Measurements from ENCODE around the gene MRPL43.

MRPL43 gene

GRCh38 chr10:100968863-100969186 lies 18.5 kb downstream of the MRPL43 start:
- ATAC-seq = peak; percentile 53; the same call in 2 of the 3 replicates
- TF ChIP-seq CSDC2 (CRISPR knock-in tag; IDR thresholded peaks at IDR 0.05) = no peak
- no peak for TF ChIP-seq PPARA (CRISPR knock-in tag; IDR thresholded peaks at IDR 0.05; ENCODE audit: borderline replicate concordance)
- TF ChIP-seq ZNF70 (CRISPR knock-in tag; IDR thresholded peaks at IDR 0.05) = no peak
- no peak for TF ChIP-seq ZNF565 (CRISPR knock-in tag; conservative IDR thresholded peaks at IDR 0.05; ENCODE audit: low read depth)
- no peak for TF ChIP-seq TCF4 (CRISPR knock-in tag; IDR thresholded peaks at IDR 0.05; ENCODE audit: borderline replicate concordance)
- TF ChIP-seq BACH2 (CRISPR knock-in tag; IDR thresholded peaks at IDR 0.05; ENCODE audit: borderline replicate concordance) = no peak
- TF ChIP-seq, protein P1, sequence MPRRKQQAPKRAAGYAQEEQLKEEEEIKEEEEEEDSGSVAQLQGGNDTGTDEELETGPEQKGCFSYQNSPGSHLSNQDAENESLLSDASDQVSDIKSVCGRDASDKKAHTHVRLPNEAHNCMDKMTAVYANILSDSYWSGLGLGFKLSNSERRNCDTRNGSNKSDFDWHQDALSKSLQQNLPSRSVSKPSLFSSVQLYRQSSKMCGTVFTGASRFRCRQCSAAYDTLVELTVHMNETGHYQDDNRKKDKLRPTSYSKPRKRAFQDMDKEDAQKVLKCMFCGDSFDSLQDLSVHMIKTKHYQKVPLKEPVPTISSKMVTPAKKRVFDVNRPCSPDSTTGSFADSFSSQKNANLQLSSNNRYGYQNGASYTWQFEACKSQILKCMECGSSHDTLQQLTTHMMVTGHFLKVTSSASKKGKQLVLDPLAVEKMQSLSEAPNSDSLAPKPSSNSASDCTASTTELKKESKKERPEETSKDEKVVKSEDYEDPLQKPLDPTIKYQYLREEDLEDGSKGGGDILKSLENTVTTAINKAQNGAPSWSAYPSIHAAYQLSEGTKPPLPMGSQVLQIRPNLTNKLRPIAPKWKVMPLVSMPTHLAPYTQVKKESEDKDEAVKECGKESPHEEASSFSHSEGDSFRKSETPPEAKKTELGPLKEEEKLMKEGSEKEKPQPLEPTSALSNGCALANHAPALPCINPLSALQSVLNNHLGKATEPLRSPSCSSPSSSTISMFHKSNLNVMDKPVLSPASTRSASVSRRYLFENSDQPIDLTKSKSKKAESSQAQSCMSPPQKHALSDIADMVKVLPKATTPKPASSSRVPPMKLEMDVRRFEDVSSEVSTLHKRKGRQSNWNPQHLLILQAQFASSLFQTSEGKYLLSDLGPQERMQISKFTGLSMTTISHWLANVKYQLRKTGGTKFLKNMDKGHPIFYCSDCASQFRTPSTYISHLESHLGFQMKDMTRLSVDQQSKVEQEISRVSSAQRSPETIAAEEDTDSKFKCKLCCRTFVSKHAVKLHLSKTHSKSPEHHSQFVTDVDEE (CRISPR knock-in tag; IDR thresholded peaks at IDR 0.05) = no peak
- no peak for TF ChIP-seq ZNF8 (CRISPR knock-in tag; IDR thresholded peaks at IDR 0.05)
- no peak for TF ChIP-seq CSRNP3 (CRISPR knock-in tag; IDR thresholded peaks at IDR 0.05)

DNA sequence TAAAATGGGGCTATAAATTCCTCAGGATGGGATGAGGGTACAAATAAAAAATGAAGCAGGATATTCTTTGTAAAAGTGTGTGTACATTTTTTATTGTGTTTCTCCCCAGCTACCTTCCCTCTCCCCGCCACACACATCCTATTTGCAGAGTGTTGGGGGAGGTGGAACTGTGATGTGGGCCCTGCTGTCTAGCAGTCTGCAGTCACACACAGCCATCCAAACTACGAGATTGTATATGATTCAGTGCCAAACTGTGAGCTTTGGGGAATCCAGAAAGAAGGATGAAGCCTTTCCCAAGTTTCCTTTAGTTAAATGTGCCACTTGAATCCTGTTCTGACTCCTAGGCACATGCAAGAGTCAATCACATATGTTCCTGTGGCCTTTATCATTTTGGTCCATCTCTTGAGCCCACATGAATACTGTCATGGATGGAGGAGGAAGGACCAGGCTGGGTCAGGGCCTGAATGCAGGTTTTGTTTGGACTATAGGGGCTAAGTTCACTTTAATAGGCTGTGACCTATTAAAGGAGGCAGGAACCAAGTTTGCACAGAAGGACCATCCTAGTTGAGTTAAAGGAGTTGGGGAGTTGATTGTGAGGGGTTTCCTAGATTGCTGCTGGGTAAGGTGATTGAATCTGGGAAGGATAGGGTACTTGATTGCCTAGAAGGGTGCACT lies 19.1 kb downstream of the MRPL43 start:
- no peak for TF ChIP-seq ZNF70 (CRISPR knock-in tag; IDR thresholded peaks at IDR 0.05)
- no peak for TF ChIP-seq ESRRG (CRISPR knock-in tag; IDR thresholded peaks at IDR 0.05)
- no peak for TF ChIP-seq CREB5 (CRISPR knock-in tag; IDR thresholded peaks at IDR 0.05; ENCODE audit: low read depth)
- TF ChIP-seq, protein P1 (CRISPR knock-in tag; IDR thresholded peaks at IDR 0.05) = no peak
- TF ChIP-seq CSRNP3 (CRISPR knock-in tag; IDR thresholded peaks at IDR 0.05) = no peak
- TF ChIP-seq PATZ1 (CRISPR knock-in tag; IDR thresholded peaks at IDR 0.05; ENCODE audit: borderline replicate concordance) = no peak
- no peak for TF ChIP-seq ZNF565 (CRISPR knock-in tag; conservative IDR thresholded peaks at IDR 0.05; ENCODE audit: low read depth)
- TF ChIP-seq ZC3H10 (CRISPR knock-in tag; IDR thresholded peaks at IDR 0.05) = no peak
- TF ChIP-seq BACH2 (CRISPR knock-in tag; IDR thresholded peaks at IDR 0.05; ENCODE audit: borderline replicate concordance) = no peak

DNA sequence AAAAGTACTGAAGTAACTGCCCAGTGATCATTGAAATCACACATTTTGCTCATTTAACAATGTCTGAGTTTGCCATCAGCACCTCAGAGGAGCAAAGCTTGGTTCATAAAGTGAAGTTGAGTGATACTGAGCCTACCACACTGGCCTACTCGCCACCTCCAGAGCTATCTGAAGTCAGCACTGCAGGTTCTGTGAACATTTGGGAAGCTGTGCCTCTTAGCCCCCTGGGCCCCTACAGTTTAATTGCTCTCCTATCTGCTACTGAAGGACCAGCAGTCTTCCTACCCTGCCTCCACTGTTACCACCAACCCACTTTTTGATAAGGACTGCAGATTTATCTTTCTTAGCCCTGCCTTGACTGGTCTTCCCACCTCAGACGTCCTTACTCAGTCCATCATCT lies 20.0 kb downstream of the MRPL43 start:
- no peak for ATAC-seq
- TF ChIP-seq CSDC2 (CRISPR knock-in tag; IDR thresholded peaks at IDR 0.05) = no peak
- no peak for TF ChIP-seq ZFP30 (CRISPR knock-in tag; IDR thresholded peaks at IDR 0.05)
- TF ChIP-seq ARNTL (CRISPR knock-in tag; IDR thresholded peaks at IDR 0.05; ENCODE audit: borderline replicate concordance, low read depth) = no peak
- no peak for TF ChIP-seq TOX (CRISPR knock-in tag; IDR thresholded peaks at IDR 0.05; ENCODE audit: borderline replicate concordance)
- no peak for TF ChIP-seq ESRRG (CRISPR knock-in tag; IDR thresholded peaks at IDR 0.05)
- no peak for TF ChIP-seq TCF4 (CRISPR knock-in tag; IDR thresholded peaks at IDR 0.05; ENCODE audit: borderline replicate concordance)
- TF ChIP-seq PATZ1 (CRISPR knock-in tag; IDR thresholded peaks at IDR 0.05; ENCODE audit: borderline replicate concordance) = no peak

More for the DNA sequence above, 19.1 kb downstream of the MRPL43 start:
- no peak for ATAC-seq
